GM23338 (cell line): ENCODE data around the gene TXLNB.

Experiments
- CREB1 ChIP-seq: fragments of 250-450 bp; sonication (Bioruptor Pico); IDR thresholded peaks from 2 replicates; pipeline ENCODE4 v1.5.0; 2020; ENCODE audit warnings: low read depth, mild to moderate bottlenecking, moderate library complexity
- CTCF ChIP-seq, 2 experiments: fragments of 200-600 bp in 1 of 2; sonication (generic) in 1 of 2; conservative IDR thresholded peaks; 2 replicates each; pipeline versions ENCODE4 v1.5.1 to v1.6.1; 2016 to 2017; ENCODE audit warnings: antibody characterized with exemption in 2 of 2, low read depth in 2 of 2, mild to moderate bottlenecking in 2 of 2, moderate library complexity in 1 of 2
- ETS1 ChIP-seq: IDR thresholded peaks from 2 replicates; pipeline ENCODE4 v1.6.1; 2016; ENCODE audit warnings: antibody characterized with exemption
- EZH2 ChIP-seq: fragments of 200-600 bp; sonication (generic); IDR thresholded peaks from one replicate; pipeline ENCODE4 v1.8.0; 2017; ENCODE audit warnings: antibody characterized with exemption, mild to moderate bottlenecking, low read depth; ENCODE audit not compliant: unreplicated experiment
- EZH2phosphoT487 ChIP-seq: fragments of 200-600 bp; sonication (generic); IDR thresholded peaks from one replicate; pipeline ENCODE4 v1.8.1; 2018; ENCODE audit warnings: antibody characterized with exemption; ENCODE audit not compliant: unreplicated experiment
- JUNB ChIP-seq: IDR thresholded peaks from one replicate; pipeline ENCODE4 v1.6.1; 2016; ENCODE audit warnings: antibody characterized with exemption; ENCODE audit not compliant: unreplicated experiment
- NANOG ChIP-seq: IDR thresholded peaks from 2 replicates; pipeline ENCODE4 v1.6.1; 2016; ENCODE audit warnings: antibody characterized with exemption, borderline replicate concordance
- POLR2AphosphoS5 ChIP-seq: IDR thresholded peaks from 2 replicates; pipeline ENCODE4 v1.6.1; 2016; ENCODE audit warnings: antibody characterized with exemption, low read depth
- REST ChIP-seq: IDR thresholded peaks from one replicate; pipeline ENCODE4 v1.6.1; 2018; ENCODE audit warnings: antibody characterized with exemption; ENCODE audit not compliant: unreplicated experiment
- STAT1 ChIP-seq: IDR thresholded peaks from one replicate; pipeline ENCODE4 v1.6.1; 2016; ENCODE audit warnings: antibody characterized with exemption; ENCODE audit not compliant: unreplicated experiment
- ZNF331 ChIP-seq: fragments of 250-450 bp; sonication (Bioruptor Pico); IDR thresholded peaks from 2 replicates; pipeline ENCODE4 v1.5.0; 2020; ENCODE audit warnings: low read depth, mild to moderate bottlenecking, moderate library complexity
- TF ChIP-seq, protein P1 (sequence below): fragments of 250-450 bp; sonication (Bioruptor Pico); IDR thresholded peaks from 2 replicates; pipeline ENCODE4 v1.5.0; 2020; ENCODE audit warnings: mild to moderate bottlenecking, moderate library complexity

DNA sequence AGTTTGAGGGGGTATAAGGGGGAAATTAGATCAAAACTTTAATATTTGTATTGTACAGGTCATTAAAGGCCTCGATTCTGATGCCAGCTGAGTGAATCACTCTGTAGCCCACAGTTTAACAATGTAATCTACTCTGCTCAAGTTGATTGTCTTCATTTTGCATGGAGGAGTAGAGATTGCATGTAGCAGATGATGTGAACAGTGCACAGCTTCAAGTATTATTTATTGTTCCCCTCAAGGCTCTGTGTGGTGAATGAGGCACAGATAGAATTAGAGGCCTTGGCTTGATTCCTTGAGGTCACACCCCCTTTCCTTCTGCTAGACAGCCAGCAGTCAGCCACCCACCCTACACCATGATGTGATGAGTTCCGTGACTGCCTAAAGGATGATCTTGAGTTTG is 38.1 kb downstream of the TXLNB start:
- TF ChIP-seq EZH2 (no peak), POLR2AphosphoS5 (no peak), CTCF (conservative IDR thresholded peaks at IDR 0.05; ENCODE audit: low read depth in 2 of 2) (no peak), NANOG (no peak), EZH2phosphoT487 (no peak), CREB1 (CRISPR knock-in tag) (no peak), REST (no peak), ETS1 (no peak), JUNB (no peak), STAT1 (no peak), ZNF331 (CRISPR knock-in tag) (no peak)
- TF ChIP-seq, protein P1, sequence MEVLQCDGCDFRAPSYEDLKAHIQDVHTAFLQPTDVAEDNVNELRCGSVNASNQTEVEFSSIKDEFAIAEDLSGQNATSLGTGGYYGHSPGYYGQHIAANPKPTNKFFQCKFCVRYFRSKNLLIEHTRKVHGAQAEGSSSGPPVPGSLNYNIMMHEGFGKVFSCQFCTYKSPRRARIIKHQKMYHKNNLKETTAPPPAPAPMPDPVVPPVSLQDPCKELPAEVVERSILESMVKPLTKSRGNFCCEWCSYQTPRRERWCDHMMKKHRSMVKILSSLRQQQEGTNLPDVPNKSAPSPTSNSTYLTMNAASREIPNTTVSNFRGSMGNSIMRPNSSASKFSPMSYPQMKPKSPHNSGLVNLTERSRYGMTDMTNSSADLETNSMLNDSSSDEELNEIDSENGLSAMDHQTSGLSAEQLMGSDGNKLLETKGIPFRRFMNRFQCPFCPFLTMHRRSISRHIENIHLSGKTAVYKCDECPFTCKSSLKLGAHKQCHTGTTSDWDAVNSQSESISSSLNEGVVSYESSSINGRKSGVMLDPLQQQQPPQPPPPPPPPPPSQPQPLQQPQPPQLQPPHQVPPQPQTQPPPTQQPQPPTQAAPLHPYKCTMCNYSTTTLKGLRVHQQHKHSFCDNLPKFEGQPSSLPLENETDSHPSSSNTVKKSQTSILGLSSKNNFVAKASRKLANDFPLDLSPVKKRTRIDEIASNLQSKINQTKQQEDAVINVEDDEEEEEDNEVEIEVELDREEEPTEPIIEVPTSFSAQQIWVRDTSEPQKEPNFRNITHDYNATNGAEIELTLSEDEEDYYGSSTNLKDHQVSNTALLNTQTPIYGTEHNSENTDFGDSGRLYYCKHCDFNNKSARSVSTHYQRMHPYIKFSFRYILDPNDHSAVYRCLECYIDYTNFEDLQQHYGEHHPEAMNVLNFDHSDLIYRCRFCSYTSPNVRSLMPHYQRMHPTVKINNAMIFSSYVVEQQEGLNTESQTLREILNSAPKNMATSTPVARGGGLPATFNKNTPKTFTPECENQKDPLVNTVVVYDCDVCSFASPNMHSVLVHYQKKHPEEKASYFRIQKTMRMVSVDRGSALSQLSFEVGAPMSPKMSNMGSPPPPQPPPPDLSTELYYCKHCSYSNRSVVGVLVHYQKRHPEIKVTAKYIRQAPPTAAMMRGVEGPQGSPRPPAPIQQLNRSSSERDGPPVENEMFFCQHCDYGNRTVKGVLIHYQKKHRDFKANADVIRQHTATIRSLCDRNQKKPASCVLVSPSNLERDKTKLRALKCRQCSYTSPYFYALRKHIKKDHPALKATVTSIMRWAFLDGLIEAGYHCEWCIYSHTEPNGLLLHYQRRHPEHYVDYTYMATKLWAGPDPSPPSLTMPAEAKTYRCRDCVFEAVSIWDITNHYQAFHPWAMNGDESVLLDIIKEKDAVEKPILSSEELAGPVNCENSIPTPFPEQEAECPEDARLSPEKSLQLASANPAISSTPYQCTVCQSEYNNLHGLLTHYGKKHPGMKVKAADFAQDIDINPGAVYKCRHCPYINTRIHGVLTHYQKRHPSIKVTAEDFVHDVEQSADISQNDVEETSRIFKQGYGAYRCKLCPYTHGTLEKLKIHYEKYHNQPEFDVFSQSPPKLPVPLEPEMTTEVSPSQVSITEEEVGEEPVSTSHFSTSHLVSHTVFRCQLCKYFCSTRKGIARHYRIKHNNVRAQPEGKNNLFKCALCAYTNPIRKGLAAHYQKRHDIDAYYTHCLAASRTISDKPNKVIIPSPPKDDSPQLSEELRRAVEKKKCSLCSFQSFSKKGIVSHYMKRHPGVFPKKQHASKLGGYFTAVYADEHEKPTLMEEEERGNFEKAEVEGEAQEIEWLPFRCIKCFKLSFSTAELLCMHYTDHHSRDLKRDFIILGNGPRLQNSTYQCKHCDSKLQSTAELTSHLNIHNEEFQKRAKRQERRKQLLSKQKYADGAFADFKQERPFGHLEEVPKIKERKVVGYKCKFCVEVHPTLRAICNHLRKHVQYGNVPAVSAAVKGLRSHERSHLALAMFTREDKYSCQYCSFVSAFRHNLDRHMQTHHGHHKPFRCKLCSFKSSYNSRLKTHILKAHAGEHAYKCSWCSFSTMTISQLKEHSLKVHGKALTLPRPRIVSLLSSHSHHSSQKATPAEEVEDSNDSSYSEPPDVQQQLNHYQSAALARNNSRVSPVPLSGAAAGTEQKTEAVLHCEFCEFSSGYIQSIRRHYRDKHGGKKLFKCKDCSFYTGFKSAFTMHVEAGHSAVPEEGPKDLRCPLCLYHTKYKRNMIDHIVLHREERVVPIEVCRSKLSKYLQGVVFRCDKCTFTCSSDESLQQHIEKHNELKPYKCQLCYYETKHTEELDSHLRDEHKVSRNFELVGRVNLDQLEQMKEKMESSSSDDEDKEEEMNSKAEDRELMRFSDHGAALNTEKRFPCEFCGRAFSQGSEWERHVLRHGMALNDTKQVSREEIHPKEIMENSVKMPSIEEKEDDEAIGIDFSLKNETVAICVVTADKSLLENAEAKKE (CRISPR knock-in tag), result no peak
